Suppressor macrophage treated with lipopolysaccharide for 1 hour (primary cell): ENCODE results near the gene ADCY5.
"Not testable (repeated sequence)": the region's sequence is repeated elsewhere in the genome, so short reads cannot be mapped to it uniquely, and the experiment has no call there.

Source experiments
- DNase-seq, 3 donors: peaks; one replicate each; pipeline ENCODE4 v3.0.0-alpha.2; 2020 to 2022

Gene ADCY5

DNA sequence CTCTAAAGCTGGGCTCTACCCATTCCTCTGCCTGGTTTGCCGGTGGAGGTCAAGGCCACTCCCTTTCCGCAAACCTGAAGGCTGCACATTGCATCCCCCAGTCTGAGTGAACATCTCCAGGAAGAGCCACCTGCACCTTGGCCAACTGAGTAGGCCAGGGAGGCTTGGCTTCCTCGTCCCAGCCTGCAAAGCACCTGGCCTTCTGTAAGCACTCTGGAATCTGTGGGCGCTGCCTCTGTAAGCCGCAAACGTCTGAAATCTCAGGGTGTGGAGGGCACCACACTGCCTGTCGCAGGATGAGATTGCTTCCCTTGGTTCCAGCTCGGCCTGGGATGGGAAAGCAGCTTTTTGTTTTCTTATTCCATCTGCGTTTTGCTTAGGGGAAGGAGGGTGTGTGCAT is 165.8 kb downstream of the ADCY5 start:
- DNase-seq = no peak

DNA sequence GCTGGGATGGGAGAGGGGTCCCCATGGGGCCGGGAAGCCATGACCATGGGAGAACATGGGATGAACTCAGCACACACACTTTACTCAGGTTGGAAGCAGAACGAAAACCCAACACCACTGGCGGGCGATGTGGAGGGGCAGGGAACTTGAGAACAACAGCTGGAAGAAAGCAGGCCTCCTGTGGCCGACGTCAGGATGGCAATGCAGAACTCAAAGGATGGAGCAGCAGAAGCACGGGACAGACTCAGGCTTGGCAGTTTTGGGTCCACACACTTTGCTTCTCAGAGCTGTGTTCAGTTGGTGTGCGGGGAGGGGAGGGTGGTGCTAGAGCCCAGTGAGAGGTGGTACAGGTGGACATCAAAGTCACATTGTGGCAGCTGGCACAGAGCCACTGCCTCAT is 166.4 kb downstream of the ADCY5 start:
- no peak for DNase-seq

DNA sequence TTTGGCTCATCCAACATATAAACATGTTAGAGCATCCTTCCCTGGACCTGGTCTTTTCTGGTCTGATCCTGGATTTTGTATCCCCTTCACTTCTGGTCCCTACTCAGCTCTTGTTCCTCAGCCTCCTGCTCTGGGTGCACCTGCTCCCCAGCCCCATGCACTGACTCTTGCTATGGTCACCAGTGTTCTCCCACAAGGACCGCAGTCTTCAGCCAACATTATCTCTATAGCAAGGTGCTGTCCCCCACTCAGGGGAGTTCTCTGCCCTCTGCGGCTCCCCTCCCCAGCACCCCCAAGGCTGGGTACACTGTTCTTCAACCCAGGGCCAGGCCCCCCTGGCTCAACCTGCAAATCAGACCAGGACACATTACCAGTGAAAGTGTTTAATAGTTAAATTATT is 167.0 kb downstream of the ADCY5 start:
- no peak for DNase-seq

DNA sequence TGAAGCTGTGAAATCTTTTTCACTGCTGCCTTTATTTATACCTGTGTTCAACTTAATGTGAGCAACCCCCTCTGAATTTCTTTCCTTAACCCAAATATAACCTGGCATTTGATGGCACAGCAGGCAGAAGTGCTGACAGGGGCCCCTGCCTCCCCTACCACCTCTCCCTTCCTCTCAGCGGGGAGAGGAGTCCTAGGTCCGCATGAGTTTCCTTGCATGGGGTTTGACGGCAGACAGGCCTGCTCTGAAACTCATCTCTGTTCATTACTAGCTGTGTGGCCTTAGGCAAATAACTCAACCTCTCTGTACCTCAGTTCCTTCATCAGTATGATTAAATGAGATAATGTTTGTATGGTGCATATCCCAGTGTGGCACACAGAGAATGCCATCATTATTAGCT is 167.5 kb downstream of the ADCY5 start:
- no peak for DNase-seq

DNA sequence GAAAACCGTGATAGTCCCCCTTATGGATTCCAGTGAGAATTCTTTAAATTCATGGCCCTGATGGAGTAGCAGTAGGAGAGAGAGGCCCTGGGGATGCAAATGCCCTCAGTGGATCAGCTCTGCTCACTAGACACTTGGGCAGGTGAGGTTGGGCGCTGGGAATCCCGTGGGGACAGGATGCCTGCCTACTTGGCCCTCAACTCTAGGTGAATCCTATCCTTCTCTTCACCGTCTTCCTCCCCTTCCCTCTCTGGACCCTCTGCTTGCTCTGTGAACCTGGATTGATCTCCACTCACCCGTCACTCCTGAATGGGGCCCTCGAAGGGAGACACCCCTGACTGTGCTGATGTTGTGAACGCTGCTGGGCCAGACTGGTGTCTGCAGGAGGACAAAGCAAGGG is 169.8 kb downstream of the ADCY5 start:
- no peak for DNase-seq

DNA sequence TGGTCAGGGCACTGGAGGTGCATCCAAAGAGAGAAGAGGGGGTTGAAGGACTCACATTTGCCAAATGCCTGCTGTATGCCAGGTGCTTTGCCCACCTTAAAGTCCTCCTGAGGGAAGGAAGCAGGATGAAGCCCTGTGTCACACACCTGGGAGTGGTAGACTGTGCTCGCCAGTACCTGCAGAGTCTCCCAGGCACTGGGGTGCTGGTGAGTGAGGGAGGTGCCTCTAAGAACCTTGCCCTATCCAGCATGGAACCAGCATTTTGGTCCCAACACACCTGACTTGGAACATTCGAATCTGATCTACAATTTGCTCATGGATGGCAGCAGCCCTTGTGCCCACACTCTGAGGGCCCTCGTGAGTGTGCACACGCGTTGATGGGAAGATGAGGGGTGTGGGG is 170.4 kb downstream of the ADCY5 start:
- DNase-seq = no peak

DNA sequence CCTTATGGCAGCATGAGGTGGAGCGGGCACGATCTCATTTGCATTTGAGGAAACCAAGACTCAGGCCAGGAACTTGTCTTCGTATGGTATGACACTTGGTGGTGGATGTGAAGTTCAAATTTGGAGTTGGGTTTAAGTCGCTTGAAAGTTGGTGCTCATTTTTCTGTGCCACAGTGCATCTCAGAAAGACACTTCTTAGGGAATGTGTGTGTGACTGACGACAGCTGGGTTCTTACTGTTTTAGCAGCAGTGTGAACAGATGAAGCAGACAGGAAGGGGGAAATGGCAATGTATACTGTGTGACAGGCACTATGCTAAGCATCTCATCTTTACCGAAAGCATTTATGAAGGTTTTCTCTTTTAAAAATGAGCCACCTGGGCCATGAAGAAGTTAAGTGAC is 171.8 kb downstream of the ADCY5 start:
- no peak for DNase-seq

DNA sequence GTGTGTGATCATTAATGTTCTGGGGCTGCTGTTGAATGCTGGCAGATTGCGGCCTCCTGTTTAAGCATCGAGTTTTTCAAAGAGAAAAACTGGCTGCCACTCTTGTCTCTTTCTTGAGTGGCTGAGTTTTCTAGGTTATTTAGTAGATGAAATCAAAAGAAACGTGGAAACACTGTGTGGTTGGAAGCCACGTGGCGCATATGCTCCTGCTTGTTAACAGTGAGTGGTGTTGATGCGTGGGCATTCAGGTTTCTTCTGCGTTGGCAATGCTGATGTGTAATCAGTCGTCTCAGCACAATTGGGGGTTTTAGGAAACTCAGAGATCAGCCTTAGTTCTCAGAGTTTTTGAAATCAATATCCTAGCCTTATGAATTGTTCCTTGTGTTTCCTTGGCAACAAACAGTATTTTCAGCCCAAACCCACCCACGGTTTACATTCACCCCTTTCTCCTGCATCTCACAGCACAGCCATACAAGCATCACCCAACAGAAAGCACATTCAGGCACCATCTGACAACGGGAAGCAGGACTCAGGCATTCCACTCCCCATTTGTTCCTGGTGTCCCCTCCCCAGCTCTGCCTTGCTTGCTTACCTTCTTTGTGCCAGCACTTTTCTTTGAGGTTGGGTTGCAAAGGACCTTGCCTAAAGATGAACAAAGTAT is 172.4 kb downstream of the ADCY5 start:
- no peak for DNase-seq

DNA sequence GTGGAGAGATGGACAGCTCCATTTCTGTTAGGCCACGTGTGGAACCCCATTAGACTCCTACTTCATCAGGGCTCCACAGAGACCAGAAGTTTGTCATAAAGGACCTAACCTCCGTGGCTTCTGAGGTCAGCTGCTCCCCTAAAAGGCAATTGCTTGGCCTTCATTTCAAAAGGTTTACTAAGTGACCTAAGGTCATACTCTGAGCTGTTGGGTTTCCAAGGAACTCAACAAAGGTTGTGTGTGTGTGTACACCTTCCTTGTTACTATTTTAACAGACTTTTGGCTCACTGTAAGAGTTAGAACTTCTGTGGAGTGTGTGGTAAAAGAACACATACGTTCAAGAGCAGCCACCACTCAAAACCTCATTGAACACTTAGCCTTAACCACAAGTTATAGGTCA is 173.2 kb downstream of the ADCY5 start:
- no peak for DNase-seq

DNA sequence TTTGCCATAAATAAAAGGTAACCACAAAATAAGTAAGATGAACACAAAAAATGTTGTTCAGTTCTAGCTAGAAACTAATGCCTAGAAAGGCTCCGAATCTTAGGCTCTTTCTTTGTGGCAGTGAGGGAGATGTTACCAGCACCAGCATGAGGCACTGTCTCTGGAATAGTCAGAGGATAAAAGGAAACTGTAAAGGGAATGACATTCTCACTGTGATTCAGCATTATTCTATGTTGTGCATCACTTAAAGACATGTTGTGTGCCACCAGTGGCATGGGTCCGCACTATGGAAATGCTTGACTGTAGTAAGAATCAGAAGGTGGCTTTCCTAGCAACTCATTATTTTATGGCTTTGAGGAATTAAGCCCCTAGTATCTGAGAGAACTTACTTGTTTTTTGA is 176.3 kb downstream of the ADCY5 start:
- peak; percentile 4 to 53 (median 24) for DNase-seq

DNA sequence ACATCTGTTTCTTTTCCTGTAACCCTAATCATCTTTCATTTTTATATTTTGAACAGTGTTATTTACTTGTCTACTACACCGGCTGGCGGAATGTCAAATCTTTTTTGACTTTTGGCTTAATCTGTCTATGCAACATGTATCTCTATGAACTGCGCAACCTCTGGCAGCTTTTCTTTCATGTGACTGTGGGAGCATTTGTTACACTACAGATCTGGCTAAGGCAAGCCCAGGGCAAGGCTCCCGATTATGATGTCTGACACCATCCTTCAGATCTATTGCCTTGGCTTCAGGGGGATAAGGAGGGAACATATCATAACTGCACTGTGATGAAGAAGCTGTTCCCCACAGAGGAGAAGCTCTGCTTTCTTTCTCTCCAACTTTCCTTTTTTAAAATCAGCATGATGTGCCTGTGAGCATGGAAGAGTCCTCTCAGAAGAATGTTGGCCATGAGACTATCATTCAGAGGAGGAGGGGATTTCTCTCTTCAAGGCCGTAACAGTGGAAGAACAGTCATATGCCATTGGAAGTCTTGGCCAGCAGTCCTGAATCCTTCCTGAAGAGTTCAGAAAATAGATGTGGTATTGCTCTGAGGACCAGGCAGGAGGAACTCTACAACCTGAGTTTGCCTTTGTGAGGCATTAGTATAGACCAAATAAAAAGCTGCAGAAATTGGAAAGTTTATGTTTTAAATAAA is 177.3 kb downstream of the ADCY5 start:
- DNase-seq = no peak

DNA sequence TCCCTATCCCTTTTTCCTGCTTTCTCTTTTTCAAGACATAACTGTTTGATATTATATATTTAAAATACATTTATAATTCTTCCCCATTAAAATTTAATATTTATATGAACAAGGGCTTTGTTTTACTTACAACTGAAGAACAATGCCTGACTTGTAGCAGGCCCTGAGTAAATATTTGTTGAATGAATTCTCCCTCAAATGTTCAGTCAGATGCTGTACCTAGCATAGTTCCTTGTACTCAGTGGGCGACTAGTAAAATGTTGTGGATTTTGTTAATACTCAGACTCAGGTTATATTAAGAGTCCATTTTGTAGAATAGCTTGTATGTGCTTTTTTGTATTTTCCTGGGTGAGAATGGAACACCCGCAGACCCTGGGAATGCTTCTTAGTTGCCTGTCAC is 178.1 kb downstream of the ADCY5 start:
- no peak for DNase-seq

DNA sequence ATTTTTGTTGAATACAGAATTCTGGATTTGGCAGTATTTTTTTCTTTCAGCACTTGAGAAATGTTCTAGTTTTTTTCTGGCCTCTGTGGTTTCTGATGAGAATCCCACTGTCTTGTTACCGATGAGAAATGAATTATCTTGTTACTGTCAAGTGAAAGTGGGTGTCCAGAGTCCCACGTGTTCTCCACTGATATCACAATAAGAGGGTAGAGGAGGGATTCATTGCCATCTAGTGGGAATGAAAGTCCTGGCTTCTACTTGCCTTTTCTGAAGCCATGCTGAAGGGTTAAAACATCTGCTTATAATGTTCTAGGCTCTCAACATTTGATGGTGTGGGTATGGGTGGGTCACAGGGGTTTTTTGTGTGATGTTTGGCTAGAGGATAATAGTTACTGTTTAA is 181.1 kb downstream of the ADCY5 start:
- peak in 1 of 3 donors; percentile 15 for DNase-seq

DNA sequence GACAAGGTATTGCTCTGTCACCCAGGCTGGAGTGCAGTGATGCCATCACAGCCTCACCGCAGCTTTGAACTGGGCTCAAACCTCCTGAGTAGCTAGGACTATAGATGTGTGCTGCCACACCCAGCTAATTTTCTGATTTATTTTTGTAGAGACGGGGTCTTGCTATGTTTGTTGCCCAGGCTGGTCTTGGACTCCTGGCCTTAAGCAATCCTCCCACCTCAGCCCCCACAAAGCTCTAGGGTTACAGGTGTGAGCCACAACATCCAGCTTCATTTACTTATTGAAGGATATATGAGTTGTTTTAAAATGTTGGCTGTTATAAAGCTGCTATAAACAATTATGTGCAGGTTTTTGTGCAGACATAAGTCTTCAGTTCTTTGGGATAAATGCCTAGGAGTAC is 184.9 kb downstream of the ADCY5 start:
- no peak for DNase-seq

DNA sequence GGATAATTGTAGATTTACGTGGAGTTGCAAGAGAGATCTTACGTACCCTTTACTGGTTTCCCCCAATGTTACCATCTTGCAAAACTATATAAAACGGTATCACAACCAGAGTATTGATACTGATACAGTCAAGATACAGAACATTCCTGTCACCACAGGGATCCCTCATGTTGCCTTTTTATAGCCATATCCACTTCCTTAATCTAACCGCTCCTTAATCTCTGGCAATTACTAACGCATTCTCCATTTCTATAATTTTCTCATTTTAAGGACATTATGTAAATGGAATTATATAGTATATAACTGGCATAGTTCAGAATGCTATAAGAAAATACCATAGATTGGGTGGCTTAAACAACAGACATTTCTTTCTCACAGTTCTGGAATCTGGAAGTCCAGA is 186.0 kb downstream of the ADCY5 start:
- DNase-seq = no peak

DNA sequence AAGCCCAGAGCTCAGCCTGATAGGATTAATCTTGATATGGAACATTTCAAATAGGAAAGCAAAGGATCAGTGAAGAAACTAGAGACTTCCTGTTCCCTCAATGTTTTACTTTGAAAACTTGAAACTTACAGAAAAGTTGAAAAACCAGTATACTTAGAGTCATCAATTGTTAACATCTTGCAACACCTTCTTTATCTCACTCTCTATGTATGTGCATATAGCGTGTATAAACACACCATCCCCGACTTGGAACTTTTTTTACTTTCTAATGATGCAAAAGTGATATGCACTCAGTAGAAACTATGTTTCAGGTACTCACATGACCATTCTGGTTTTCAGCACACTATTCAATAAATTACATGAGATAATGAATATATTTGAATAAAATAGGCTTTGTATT is 186.7 kb downstream of the ADCY5 start:
- no peak for DNase-seq

DNA sequence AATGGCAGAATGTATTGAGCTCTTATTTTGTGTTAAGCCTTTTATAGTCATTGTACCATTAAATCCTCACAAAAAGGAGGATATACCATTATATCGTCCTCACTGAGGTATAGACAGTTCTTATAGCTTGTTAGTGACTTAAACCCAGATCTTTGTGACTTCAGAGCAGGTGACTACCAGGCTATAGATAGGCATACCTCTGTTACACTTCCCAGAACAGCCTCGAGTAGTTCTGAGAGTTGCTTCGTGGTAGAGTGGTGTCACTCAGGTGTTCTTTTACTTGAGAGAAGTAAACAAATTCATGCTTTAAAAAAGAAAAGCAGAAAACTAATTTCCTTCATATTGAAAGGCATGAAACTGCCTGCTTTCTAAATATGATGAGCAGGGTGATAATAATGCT is 187.2 kb downstream of the ADCY5 start:
- DNase-seq = no peak

DNA sequence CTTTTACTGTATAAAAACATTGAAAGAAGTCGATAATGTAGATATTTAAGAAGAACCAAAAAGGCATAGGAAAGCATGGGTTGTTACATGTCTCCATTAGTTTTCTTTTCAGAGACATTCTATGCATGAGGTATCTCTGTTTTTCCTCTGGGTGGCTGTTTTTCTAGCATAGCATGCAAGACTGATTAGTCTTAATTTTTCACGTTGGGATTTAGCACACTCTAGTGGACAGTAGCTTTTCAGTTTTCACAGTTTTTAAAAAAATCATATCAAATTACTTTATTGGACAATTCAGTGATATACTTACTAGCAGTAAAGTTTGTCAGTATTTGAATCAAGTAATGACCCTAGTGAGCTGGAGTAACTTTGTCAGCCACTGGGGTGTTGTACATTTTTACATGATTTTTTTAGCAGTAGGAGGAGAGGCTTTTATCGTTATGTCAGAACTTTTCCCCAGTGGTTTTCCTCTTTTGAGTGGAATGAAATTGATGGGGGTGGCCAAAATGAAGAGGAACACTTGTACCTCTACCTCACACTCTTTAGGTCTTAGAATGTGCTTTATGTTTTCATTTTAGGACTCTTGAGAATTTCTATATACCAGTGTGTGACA is 190.0 kb downstream of the ADCY5 start:
- peak; percentile 35 to 64 (median 57) for DNase-seq

DNA sequence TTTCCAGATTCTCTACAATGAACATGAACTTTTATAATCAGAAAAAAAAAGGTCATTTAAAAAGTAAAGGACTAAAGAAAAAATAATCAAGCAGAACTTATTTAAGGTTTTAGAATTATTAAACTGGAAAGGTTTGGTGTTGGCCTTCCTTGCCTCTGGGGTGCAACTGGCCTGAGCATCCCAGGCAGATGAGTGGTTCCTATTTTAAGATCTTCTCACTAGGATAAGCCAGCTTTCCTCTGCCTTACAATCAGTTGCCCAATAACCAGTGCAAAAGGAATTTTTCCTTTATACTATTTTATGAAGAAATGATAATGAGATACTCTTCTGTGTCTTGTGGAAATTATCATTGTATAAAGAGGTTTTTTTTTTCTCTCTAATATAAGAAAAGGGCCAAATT is 190.5 kb downstream of the ADCY5 start:
- no peak for DNase-seq

DNA sequence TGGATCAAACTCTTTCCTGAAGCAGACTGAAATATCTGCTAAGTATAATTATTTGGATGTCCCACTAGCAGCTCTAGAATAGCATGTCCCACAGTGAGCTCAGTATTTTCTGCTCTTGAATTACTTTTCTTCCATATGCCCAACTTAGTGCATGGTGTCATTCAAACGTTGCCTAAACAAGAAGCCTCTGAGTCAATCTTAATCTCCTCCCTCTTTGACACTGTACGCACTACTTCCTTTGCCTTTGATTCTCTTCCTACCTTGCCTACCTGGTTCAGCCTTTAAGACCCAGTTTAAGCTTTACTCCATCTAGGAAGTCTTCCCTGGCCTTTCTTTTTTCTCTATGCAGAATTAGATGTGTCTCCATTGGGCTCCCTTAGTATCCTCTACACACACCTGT is 192.6 kb downstream of the ADCY5 start:
- no peak for DNase-seq

DNA sequence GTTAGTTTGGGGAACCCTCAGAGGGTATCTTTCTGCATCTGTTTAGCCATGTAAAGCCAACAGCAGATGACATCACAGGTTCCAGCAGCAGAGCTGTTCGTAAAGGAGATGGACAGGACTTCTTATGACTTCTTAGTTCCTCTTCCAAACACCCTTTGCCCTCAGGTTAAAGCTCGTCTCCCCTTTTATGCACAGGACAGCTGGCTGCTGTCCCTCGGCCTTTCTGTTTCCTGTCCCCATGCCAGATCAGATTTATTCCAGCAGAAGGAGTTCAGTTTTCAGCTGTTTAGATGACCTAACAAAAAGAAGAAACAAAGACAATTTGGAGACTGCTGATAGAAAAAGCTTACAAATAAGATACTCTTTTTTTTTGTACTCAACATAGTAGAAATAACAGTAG is 202.0 kb downstream of the ADCY5 start:
- DNase-seq = no peak

DNA sequence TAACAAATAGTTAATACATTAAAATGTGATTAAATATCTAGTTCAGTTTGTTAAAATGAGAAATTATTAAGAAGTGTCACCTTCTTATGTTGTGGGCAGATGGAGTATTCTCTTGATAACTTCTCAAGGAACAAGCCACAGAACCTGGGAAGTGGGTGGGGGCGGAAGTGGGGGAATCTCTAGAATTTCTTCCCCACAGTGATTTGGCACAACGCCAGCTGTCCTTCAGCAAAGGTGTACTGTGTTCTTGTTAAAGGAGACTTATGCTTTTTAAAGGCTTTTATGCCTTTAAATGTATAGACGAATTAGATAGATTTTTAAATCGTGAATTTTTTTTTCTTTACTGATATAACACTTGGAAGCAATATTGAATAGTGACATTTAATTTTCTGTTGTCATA is 204.8 kb downstream of the ADCY5 start:
- DNase-seq = peak in 1 of 3 donors; percentile 13

DNA sequence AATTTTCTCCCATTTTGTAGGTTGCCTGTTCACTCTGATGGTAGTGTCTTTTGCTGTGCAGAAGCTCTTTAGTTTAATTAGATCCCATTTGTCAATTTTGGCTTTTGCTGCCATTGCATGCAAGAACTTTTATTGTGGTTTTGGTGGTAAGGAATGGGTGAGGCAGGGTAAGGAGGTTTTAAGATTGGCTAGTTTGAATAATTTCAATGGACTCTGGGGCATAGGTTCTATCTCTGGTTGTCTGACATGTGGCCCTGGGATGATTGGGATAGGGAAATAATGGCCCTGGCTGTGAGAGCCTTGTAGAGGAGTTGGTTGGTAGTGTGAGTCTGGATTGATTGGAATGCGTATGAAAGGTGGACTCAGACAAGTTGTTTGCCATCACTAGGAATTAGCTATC is 209.1 kb downstream of the ADCY5 start:
- DNase-seq = no peak

DNA sequence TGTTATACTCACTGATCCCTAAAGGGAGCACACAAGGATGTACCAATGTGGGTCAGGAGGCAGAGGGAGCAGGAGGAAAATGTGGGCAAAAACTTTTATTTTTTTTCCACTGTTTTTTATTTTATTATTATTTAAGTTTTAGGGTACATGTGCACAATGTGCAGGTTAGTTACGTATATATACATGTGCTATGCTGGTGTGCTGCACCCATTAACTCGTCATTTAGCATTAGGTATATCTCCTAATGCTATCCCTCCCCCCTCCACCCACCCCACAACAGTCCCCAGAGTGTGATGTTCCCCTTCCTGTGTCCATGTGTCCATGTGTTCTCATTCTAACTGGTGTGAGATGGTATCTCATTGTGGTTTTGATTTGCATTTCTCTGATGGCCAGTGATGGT is 209.7 kb downstream of the ADCY5 start:
- DNase-seq = not testable (repeated sequence)

DNA sequence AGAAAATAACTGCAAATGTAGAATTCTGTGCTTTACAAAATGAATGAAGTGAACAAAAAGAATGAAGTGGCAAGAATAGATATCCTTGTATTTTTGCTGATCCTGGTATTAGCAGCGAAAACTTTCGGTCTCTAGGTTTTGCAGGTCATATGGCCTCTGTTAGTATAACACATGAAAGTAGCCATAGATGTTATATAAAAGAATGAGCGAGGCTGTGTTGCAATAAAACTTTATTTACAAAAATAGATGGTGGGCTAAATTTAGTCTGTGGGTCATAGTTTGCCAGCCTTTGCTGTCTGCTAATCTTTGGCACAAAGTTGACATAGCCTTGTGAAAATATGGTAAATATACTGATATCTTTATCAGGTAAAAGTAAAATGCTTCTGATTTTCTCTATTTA is 212.0 kb downstream of the ADCY5 start:
- no peak for DNase-seq
